CD1c-positive myeloid dendritic cell (primary cell): ENCODE data around the gene RPS5.
"Not testable (repeated sequence)": the region's sequence is repeated elsewhere in the genome, so short reads cannot be mapped to it uniquely, and the experiment has no call there.

Source experiments
- DNase-seq: peaks from one replicate; pipeline ENCODE4 v3.0.0-alpha.2; 2016; ENCODE audit errors: extremely low spot score

RPS5 gene

DNA sequence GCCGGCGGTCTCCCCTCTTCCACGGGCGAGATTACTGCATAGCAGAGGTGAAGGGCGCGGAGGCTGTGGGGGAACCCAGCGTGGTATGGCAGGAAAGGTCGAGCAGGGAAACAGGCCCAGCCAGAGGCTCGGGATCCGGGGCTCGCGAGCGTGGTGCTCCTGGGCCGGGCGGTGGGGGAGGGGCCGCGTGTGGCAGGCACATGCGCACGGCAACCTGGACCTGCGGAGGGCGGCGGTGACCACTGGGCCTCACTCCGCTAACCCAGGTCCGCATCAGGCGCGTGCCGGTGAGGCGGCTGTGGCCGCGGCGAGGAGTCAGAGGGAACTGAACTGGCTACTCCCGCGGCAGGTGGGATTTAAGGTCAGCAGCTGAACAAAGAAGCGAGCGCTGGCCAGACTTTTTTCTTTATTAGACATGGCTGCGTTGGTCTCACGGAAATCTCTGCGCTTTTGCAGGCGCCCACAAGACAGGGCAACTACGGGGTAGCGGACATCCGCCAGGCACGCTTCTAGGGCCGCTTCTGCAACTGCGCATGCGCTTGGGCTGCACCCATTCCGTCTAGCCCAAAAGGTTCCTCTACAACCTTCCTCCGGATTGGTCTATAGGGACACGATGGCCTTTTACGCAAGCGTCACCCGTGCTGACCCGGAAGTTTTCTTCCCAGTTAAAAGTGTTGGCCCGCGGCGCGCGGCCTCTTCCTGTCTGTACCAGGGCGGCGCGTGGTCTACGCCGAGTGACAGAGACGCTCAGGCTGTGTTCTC, at the start of gene RPS5:
Gene RPS5, plus strand, starts transcription at position 694 of the 762 bp plus-strand sequence. CDS start 869 bp downstream, outside the sequence.
- peak; percentile 99 for DNase-seq

DNA sequence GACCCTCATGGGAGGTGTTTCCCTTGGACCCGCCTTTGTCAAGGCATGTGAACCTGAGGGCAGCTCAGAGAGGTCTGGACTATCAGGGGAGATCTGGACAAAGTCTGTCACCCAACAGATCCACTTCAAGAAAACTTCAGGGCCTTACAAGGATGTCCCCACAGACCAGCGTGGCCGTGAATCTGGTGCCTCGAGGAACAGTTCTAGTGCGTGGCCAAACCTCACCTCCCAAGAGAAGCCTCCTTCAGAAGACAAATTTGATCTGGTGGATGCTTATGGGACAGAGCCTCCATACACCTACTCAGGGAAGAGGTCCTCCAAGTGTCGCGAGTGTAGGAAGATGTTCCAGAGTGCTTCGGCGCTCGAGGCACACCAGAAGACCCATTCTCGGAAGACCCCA, 48.7 kb upstream of the RPS5 start:
- no peak for DNase-seq

DNA sequence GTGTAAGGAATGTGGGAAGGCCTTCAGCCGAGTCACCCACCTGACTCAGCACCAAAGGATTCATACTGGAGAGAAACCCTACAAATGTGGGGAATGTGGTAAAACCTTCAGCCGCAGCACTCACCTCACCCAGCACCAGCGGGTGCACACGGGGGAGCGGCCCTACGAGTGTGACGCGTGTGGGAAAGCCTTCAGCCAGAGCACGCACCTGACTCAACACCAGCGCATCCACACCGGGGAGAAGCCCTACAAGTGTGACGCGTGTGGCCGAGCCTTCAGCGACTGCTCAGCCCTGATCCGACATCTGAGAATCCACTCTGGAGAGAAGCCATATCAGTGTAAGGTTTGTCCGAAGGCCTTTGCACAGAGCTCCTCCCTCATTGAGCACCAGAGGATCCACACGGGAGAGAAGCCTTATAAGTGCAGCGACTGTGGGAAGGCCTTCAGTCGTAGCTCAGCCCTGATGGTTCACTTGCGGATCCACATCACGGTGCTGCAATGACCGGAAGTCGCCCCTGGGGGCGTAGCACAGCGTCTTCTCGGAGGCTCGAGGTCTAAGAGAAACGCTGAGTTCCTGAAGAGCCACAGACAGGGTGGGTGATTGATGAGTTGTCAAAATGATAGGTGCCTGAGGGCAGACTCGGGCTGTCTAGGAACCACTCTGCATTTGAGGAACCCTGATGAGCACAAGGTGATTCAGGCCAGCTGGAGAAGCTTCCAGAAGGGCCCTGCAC, 48.1 kb upstream of the RPS5 start:
- no peak for DNase-seq

DNA sequence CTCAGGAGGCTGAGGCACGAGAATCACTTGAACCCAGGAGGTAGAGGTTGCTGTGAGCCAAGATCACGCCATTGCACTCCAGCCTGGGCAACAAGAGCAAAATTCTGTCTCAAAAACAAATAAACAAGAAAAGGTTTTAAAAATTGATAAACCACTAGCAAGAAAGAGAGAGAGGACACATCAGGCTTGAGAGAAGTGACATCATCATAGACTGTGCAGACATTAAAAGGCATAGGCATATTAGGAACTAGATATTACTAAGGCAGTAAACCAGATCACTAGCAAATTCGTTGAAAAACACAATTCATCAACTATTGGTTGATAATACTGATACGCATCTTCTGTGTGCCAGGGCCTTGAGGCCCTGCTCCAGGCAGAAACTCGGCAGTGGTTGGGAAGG, 41.5 kb upstream of the RPS5 start:
- DNase-seq, result no peak

DNA sequence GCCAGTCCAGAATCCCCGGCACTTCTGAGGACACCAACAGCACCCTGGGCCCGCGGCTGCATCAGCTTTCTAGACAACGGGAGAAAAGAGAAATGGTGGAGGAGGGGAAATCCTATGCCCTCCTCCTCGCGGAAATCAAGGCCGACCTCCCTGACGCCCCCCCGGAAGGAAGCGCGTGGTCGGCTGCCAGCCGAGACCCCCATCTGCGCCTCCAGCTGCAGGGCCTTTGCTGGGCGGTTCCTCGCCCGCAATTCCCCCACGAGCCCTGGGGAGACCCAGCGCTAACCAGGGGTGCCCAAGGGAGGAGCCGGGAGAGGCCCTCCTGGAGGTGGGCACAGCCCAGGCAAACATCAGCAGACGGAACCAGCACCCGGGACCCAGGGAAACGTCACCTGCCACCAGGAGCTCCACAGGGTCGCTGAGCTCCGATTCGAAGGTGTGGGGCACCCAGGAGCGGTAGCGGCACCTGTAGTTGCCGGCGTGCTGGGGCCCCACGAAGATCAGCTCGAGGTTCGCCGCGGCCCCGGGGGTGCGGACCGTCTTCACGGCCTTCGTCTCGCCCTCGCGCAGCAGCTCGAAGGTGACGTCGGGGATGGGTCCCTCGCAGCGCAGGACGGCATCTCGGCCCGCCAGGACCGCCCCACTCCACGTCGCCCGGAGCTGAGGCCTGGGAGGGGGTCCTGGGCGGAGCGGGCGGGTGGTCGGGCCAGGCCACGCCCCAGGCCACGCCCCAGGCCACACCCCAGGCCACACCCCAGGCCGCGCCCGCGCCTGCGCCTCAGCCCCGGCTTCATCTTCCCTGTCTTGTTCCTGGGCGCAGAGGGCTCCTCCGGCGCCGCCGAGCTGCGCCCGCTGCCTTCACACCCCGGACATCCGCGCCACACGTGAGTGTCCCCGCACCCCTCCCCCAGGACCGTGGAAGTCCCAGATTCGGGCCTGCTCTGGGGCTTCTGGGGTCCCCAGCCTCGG, 39.8 kb upstream of the RPS5 start:
- peak; percentile 82 for DNase-seq

DNA sequence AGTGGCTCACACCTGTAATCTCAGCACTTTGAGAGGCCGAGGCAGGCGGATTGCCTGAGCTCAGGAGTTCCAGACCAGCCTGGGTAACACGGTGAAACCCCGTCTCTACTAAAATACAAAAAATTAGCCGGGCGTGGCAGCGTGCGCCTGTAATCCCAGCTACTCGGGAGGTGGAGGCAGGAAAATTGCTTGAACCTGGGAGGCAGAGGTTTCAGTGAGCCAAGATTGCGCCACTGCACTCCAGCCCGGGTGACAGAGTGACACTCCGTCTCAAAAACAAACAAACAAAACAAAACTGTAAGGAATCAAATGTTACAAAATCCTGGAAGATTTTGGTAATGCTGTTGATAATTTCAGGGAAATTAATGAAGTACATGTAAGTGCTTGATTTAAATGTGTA, 39.0 kb upstream of the RPS5 start:
- DNase-seq, result not testable (repeated sequence)

DNA sequence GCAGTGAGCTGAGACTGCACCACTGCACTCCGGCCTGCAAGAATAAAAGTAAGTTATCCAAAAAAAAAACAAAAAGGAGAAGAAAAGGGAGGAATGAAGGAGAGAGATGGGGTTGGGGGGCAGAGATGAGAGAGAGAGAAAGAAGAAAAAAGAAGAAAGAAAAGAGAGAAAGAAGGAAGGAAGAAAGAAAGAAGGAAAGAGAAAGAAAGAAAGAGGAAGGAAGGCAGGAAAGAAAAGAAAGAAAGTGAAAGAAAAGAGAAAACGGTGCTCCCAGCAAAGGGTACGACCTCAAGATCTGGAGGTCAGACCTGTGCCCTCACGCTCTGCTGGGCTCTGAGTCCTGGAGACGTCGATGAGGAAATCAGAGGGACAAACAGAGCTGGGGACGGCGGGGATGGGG, 37.5 kb upstream of the RPS5 start:
- DNase-seq, result no peak

DNA sequence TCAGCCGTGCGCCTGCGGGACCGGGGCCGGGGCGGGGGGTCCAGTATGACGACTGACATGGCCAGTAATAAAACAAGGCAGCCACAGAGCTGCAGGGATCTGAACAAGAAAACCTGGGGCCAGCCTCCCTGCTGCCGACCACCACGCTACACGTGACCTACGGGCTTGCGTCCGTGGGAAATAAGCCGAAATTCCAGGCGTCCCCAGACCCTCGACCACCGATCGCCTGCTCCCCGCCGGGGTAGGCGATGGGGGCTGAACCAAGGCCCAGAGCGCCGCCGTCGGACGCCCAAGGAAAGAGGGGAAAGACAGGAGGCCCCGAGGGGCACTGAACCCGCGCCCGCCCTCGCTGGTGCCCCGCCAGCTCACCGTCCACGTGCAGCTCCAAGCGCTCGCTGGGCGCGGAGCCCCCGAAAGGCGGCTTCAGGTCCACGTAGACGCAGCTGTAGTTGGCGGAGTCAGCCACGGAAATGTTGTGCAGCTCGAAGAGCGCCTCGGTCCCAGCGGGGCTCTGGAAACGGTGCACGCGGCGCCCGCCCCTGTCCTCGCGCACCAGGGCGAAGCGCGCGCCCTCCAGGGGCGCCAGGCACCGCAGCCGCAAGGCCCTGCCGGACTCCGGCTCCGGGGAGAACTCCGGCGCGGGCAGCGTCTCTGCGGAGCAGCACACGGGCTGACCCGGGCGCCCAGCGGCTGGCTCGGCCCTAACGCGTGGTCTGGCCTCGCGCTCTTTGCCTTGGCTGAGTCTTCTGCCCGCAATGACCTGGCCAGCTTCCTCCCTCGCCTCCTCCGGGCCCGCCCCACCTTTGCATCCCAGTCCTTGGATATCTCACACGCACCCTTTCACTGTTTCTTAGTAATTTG, 36.8 kb upstream of the RPS5 start:
- no peak for DNase-seq

DNA sequence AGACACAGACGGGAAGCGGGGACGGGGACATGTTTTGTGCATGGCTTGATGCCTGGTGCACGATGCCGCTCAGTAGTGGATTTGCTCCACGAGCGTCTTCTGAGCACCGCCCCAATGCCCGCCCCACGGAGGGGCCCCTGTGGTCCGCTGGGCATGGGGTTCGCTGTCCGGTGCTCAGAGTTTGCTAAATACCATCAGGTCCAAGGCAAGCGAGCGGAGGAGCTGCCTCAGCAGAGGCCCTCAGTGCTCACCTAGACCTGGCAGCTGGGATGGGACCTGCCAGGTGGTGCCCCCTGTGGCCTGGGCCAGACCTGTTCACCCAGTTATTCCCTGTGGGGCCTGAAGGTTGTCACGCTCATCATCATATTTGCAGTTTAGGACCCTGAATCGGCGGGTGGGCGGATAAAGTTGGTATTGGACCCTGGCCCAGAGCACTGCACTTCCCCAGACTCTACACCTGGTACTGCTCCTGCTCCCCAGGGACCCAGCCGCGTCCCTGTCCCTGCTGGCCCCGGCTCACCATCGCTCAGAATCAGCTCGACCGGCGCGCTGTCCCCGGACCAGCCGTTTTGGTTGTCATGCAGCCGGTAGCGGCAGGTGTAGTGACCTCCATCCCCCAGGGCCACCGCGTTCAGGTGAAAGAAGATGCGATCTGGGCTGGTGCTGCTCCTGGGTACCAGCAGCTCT, 36.1 kb upstream of the RPS5 start:
- DNase-seq, result no peak

DNA sequence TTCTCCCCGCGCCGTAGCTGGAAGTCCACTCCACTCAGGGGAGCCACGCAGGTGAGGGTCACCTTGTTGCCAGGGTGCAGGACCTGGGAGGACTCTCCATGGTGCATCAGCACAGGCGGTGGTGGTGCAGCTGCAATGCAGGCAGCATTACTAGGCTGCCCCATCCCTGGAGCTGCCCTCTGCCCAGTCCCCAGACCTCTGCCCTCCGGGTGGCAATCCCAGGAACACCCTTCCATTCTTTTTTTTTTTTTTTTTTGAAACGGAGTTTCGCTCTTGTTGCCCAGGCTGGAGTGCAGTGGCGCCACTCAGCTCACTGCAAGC, 35.6 kb upstream of the RPS5 start:
- no peak for DNase-seq

DNA sequence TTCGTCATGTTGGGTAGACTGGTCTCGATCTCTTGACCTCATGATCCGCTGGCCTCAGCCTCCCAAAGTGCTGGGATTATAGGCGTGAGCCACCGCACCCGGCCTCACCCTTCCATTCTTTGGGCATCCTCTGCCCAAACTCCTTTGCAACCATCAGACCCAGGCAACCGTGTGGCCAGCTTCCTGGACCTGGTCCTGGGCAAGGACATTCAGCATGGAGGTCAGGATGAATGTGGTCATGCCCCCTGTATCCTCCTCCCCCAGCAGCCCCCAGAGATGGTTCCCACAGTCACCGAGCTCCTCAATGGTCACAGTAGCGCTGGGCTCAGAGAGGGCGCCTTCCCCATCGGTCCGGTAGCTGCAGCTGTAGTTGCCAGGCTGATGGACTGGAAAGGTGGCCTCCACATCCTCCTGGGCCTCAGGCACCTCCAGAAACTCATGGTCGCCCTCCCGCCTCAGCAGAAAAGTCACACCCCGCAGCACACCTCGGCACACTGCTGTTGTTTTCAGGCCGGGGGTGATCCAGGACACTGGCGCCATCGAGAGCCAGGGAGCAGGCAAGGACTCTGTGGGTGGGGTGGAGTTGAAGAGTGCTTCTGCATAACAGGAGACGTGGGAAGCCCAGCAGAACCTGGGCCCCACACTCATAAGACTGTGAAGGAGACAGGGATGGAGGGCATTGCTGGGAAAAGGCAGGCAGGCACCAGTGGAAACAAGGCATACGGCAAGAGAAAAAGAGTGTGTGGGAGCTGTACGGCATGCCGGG, 34.9 kb upstream of the RPS5 start:
- no peak for DNase-seq

DNA sequence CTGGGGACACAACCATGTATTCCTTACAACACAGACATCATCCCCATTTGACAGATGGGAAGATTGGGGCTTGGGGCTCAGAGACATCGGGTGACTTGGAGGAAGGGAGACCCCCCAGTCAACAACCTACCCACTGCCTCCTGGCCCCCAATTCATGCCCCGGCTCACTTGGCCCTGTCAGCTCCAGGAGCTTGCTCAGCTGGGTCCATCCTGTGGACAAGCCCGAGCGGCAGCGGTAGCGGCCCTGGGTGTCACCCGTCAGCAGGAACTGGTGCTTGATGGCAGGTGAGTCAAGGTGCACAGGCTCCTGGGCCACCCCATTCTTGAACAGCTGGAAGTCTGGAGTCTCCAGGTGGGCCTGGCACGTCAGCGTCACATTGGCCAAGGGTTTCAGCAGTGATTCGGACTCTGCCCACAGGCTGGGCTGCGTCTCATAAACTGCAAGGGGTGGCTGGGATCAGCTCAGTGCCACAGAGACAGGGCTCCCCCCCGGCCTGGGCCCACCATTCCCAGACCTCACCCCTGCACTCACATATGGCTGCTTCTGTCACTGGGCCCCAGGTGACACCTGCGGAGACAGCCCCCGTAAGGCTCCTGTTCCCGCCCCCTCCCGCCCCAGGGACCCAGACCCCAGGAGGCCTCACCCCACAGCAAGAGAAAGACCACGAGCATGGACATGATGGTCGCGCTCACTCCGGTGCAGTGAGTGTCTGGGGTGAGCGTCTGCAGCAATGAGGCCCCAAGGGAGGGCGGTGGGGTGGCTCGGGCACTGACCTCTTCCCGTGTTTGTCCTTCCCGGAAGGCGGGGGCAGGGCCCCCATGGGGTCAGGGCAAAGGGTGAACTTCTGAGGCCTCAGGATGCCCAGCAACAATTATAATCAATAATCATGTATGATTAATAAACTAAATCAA, 34.1 kb upstream of the RPS5 start, which contains the start of gene A1BG:
Gene A1BG, minus strand, starts transcription at position 733 of the 912 bp plus-strand sequence. Its CDS starts 55 bp downstream, at position 678.
- DNase-seq, result no peak

DNA sequence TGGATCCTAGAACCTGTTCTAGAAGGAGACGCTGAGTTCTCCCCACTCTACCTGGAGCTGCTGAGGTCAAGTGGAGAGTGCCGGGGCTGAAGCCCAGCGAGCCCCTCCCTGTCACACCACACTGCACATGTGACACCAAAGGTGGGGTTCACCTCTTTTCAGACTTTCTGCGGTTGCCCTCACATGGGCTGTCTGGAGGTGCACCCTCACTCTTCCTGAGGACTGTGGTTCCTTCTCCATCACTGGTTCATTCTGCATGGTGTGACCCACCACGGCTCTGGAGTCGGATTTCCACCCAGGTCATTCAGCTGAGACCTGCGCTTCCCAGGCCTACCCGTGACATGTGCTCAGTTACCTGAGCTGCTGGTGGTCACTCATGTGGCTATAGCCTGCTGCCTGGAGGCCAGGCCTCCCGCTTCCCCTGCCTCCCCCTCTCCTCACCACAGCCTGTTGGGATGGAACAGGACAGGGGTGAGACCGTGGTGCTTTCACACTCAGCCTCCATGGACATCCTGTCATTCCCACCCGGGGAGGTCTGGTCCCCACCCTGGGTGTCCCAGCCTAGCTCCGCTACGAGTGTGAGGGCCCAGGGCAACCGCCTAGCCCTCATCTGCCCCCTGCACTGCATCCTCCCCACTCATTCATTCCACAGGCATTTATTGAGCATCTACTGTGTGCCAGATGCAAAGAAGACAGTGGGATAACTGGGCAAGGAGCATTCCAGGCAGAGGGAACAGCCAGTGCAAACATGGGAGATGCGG, 33.2 kb upstream of the RPS5 start:
- no peak for DNase-seq

DNA sequence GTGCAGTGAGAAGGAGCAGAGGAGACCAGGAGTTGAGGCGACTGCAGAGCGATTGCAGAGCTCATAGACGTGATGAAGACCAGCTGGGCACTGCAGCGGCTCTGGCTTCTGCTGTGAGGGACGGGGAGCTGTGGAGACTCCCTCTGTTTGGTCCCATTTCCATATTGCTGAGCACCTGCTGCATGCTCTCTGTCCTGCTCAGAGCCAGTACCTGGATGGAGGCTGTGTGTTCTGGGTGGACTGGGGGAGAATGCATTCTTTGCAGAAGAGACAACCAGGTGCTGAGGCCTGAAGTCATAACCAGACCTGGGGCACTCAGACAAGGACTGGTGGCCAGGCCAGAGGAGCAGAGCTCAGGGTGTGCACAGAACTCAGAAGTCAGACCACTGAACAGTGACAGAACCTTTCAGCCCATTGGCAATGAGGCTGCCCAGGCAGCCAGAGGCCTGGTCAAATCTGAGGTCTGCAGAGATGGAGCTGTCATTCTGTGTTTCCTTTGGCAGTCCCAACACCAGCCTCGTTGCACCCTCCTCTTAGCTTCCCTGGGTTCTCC, 32.5 kb upstream of the RPS5 start:
- no peak for DNase-seq

DNA sequence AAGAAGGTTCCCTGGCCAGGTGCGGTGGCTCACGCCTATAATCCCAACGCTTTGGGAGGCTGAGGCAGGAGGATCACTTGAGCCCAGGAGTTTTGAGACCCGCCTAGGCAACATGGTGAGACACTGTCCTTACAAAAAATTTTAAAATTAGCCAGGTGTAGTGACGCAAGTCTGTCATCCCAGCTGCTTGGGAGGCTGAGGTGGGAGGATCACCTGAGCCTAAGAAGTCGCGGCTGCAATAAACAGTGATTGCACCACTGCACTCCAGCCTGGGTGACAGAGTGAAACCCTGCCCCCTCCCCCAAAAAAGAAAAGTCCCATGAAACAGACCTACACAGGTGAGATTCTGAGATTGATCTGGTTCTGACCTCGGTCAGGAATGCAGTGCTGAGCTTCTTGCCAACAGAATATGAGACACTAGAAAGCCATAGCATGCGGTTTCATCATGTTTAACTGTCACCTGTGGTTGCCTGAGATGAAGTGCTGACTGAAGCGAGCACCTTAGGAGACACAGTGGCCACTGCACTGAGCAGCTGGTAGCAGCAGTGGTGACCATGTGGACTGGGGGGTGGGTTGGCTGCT, 31.8 kb upstream of the RPS5 start:
- no peak for DNase-seq

DNA sequence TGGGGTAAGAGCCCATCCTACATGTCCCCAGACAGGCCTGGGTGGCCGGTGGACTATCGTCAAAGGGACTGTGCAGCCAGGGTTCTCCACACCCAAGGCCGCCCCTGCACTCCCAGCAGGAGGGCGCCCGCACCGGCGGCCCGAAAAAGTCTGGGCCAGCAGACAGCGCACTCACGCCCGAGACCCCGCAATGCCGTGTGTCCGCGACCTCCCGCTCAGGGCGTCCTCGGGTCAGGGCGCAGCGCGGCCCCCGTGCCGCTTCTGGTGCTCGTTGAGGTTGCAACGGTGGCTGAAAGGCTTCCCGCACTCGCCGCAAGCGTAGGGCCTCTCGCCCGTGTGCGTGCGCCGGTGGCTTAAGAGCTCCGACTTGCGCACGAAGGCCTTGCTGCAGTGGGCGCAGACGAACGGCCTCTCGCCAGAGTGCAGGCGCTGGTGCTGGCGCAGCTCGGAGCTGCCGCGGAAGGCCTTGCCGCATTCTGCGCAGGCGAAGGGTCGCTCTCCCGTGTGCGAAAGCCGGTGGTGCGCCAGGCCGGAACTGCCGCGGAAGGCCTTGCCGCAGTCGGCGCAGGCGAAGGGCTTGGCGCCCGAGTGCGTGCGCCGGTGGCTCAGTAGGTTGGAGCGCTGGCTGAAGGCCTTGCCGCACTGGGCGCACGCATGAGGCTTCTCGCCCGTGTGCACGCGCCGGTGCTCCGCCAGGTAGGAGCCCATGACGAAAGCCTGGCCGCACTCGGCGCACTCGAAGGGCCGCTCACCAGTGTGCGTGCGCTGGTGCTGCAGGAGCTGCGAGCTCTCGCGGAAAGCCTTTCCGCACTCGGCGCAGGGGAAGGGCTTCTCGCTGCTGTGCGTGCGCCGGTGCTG, 30.9 kb upstream of the RPS5 start:
- DNase-seq, result no peak
